ENCODE data around the gene CASZ1. TPM values are rescaled to one million over a fixed set of nuclear protein-coding genes. Genes with fewer than 3 reads are reported as not detected.

CASZ1 gene
- total and polyA plus RNA-seq, 9 of the 15 experiments (the other 6 are each of a cell fraction or from before 2014, with no cell fraction given), result 0.01 to 4.0 (median 0.76) TPM; not detected in 1

DNA sequence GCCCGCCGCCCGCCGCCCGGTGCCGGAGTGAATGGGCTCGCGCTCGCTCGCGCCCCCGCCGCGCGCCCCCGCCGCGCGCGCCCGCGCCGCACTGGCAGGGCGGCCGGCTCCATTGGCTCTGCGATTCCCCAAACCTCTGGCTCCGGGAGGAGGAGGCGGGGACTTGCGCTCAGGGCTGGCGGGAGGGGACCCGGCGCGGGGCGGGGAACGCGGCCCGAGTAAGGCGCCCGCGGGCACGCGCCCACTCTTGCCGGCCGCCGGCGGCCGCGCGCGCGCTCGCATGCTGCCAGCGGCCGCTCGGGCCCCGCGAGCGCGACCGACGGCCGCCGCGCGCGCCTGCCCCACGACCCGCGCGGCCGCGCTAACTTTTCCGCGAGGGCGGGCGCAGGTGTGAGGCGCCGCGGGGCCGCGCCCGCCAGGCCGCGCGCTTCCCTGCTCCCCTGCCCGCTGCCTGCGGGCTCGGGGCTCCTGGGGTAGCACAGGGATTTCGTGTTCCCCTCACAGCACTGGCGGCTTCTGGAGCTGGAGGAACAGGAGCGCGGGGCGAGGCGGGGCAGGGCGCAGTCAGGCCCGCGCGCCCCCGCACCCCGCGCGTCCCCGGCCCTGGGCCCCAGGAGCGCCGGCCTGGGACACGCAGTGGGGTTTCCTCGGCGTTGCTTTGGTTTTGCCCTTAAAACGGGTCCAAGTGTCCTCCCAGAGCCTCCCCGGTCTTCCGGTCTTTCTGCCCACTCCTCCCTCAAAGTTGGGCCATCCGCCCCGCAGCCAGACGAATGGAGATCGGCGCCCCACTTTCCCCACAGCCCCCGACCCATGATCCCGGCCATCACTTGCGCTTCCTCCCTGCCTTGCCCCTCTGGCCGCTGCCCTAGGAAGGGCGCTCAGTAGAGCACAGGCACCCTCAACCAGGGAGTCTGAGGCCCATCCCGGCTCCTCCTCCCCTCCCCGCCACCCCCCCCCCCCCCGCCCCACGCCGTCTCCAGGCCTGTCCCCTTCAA lies 101.5 kb downstream of the CASZ1 start (continued):
- peak; percentile 16; the same call in 1 of the 2 replicates for TF ChIP-seq PHF8 (IDR thresholded peaks at IDR 0.05; ENCODE audit: borderline replicate concordance, low read length)
- no peak for TF ChIP-seq YBX1 (IDR thresholded peaks at IDR 0.05)
- TF ChIP-seq, protein P1, sequence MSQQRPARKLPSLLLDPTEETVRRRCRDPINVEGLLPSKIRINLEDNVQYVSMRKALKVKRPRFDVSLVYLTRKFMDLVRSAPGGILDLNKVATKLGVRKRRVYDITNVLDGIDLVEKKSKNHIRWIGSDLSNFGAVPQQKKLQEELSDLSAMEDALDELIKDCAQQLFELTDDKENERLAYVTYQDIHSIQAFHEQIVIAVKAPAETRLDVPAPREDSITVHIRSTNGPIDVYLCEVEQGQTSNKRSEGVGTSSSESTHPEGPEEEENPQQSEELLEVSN (IDR thresholded peaks at IDR 0.05; ENCODE audit: borderline replicate concordance in 1 of 2, extremely low read depth in 1 of 2, insufficient read depth in 1 of 2, insufficient read length in 1 of 2, low read depth in 1 of 2, low read length in 1 of 2, poor library complexity in 1 of 2, severe bottlenecking in 1 of 2), result peak in 1 of 2 experiments; percentile 68
- TF ChIP-seq, protein P2, sequence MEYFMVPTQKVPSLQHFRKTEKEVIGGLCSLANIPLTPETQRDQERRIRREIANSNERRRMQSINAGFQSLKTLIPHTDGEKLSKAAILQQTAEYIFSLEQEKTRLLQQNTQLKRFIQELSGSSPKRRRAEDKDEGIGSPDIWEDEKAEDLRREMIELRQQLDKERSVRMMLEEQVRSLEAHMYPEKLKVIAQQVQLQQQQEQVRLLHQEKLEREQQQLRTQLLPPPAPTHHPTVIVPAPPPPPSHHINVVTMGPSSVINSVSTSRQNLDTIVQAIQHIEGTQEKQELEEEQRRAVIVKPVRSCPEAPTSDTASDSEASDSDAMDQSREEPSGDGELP (CRISPR knock-in tag; IDR thresholded peaks at IDR 0.05; ENCODE audit: borderline replicate concordance), result no peak
- TF ChIP-seq ZNF263 (CRISPR knock-in tag; IDR thresholded peaks at IDR 0.05; ENCODE audit: borderline replicate concordance), result no peak
- TF ChIP-seq, protein P3, sequence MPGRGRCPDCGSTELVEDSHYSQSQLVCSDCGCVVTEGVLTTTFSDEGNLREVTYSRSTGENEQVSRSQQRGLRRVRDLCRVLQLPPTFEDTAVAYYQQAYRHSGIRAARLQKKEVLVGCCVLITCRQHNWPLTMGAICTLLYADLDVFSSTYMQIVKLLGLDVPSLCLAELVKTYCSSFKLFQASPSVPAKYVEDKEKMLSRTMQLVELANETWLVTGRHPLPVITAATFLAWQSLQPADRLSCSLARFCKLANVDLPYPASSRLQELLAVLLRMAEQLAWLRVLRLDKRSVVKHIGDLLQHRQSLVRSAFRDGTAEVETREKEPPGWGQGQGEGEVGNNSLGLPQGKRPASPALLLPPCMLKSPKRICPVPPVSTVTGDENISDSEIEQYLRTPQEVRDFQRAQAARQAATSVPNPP (IDR thresholded peaks at IDR 0.05; ENCODE audit: borderline replicate concordance, insufficient read depth, insufficient read length), result no peak
- no peak for TF ChIP-seq HNRNPH1 (optimal IDR thresholded peaks at IDR 0.05; ENCODE audit: low read depth, low read length)
- TF ChIP-seq GATAD2B (IDR thresholded peaks at IDR 0.05; ENCODE audit: borderline replicate concordance), result no peak
- TF ChIP-seq MIER1 (IDR thresholded peaks at IDR 0.05; ENCODE audit: low read depth), result no peak
- peak; percentile 68; the same call in 1 of the 2 replicates for TF ChIP-seq BACH1 (tag; IDR thresholded peaks at IDR 0.05)
- TF ChIP-seq, protein P4, sequence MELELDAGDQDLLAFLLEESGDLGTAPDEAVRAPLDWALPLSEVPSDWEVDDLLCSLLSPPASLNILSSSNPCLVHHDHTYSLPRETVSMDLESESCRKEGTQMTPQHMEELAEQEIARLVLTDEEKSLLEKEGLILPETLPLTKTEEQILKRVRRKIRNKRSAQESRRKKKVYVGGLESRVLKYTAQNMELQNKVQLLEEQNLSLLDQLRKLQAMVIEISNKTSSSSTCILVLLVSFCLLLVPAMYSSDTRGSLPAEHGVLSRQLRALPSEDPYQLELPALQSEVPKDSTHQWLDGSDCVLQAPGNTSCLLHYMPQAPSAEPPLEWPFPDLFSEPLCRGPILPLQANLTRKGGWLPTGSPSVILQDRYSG (tag; conservative IDR thresholded peaks at IDR 0.05; ENCODE audit: low read depth), result no peak
- no peak for TF ChIP-seq ZNF124 (CRISPR knock-in tag; IDR thresholded peaks at IDR 0.05)
- no peak for TF ChIP-seq HNRNPK (IDR thresholded peaks at IDR 0.05; ENCODE audit: low read depth, low read length, poor library complexity, severe bottlenecking)
- TF ChIP-seq DMBX1 (CRISPR knock-in tag; IDR thresholded peaks at IDR 0.05; ENCODE audit: borderline replicate concordance), result peak; percentile 83; the same call in 1 of the 2 replicates
- TF ChIP-seq ARID2 (IDR thresholded peaks at IDR 0.05), result no peak
- TF ChIP-seq ZFP30 (CRISPR knock-in tag; IDR thresholded peaks at IDR 0.05; ENCODE audit: borderline replicate concordance), result no peak
- TF ChIP-seq RBM25 (IDR thresholded peaks at IDR 0.05; ENCODE audit: low read depth, low read length, severe bottlenecking), result no peak
- TF ChIP-seq, protein P5, sequence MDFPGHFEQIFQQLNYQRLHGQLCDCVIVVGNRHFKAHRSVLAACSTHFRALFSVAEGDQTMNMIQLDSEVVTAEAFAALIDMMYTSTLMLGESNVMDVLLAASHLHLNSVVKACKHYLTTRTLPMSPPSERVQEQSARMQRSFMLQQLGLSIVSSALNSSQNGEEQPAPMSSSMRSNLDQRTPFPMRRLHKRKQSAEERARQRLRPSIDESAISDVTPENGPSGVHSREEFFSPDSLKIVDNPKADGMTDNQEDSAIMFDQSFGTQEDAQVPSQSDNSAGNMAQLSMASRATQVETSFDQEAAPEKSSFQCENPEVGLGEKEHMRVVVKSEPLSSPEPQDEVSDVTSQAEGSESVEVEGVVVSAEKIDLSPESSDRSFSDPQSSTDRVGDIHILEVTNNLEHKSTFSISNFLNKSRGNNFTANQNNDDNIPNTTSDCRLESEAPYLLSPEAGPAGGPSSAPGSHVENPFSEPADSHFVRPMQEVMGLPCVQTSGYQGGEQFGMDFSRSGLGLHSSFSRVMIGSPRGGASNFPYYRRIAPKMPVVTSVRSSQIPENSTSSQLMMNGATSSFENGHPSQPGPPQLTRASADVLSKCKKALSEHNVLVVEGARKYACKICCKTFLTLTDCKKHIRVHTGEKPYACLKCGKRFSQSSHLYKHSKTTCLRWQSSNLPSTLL (IDR thresholded peaks at IDR 0.05), result no peak
- peak; percentile 97 for TF ChIP-seq ZNF766 (CRISPR knock-in tag; conservative IDR thresholded peaks at IDR 0.05)
